DMS114 treated with DMSO at 0.1 percent for 48 hours (cell line): ENCODE results near the gene KIAA1191.

ENCODE experiments used
- DNase-seq: peaks from one replicate; lab custom pipeline; 2025; ENCODE audit not compliant: unreplicated experiment; lab: John Stamatoyannopoulos, UW

KIAA1191 gene

GRCh38 chr5:176365351-176366231 is 4.0 kb upstream of the KIAA1191 start, which contains the start of gene ARL10:
Gene ARL10 (plus strand): TSS chr5:176365487. CDS start chr5:176365564, 77 bp downstream.
- DNase-seq: no peak

GRCh38 chr5:176364765-176365350 is 3.3 kb upstream of the KIAA1191 start:
- no peak for DNase-seq

GRCh38 chr5:176362233-176362490 is 598 bp upstream of the KIAA1191 start:
- no peak for DNase-seq

GRCh38 chr5:176360894-176361436 is 599 bp downstream of the KIAA1191 start:
- no peak for DNase-seq

GRCh38 chr5:176359658-176360057 is 1.9 kb downstream of the KIAA1191 start:
- DNase-seq: no peak

GRCh38 chr5:176356179-176356566 is 5.4 kb downstream of the KIAA1191 start:
- no peak for DNase-seq

GRCh38 chr5:176355400-176356178 is 6.0 kb downstream of the KIAA1191 start:
- no peak for DNase-seq

GRCh38 chr5:176353533-176353932 is 8.0 kb downstream of the KIAA1191 start:
- no peak for DNase-seq

- no peak for DNase-seq
These were observed 9.3 kb downstream of the KIAA1191 start for GRCh38 chr5:176352116-176352878.

- no peak for DNase-seq
These were observed 11.1 kb downstream of the KIAA1191 start for GRCh38 chr5:176350416-176350815.

GRCh38 chr5:176342766-176343458 is 18.7 kb downstream of the KIAA1191 start:
- DNase-seq: no peak

GRCh38 chr5:176342158-176342483 is 19.4 kb downstream of the KIAA1191 start:
- no peak for DNase-seq

GRCh38 chr5:176341325-176342157 is 20.0 kb downstream of the KIAA1191 start:
- DNase-seq: no peak

- no peak for DNase-seq
These were observed 22.3 kb downstream of the KIAA1191 start for GRCh38 chr5:176339304-176339703.

GRCh38 chr5:176337913-176338312 is 23.7 kb downstream of the KIAA1191 start:
- no peak for DNase-seq

- no peak for DNase-seq
These were observed 27.4 kb downstream of the KIAA1191 start for GRCh38 chr5:176334031-176334770.

- no peak for DNase-seq
These were observed 41.0 kb downstream of the KIAA1191 start for GRCh38 chr5:176320577-176320976.

- peak; percentile 16 for DNase-seq
These were observed 41.6 kb downstream of the KIAA1191 start for GRCh38 chr5:176319827-176320554.
